Right lung (tissue), 5 donors: ENCODE results near the gene VPS4A. TPM values are rescaled to one million over a fixed set of nuclear protein-coding genes. Genes with fewer than 3 reads are reported as not detected.

Experiments
- DNase-seq, 2 donors: peaks; one replicate each; pipeline ENCODE4 v3.0.0-alpha.2; 2013
- polyA plus RNA-seq, 5 donors: library from polyadenylated mRNA; unstranded; fragments of 120-200 nt; gene quantifications; one replicate each; pipeline versions ENCODE4 v1.2.1 to v1.2.3, GENCODE V29; 2013; ENCODE audit warnings: inconsistent platforms in 1 of 5, low replicate concordance in 1 of 5; ENCODE audit not compliant: insufficient read length in 5 of 5, insufficient read depth in 1 of 5

Gene VPS4A
- polyA plus RNA-seq, 5 donors, result 37.1 to 51.6 (median 44.3) TPM

- no peak for DNase-seq
These were observed 52.1 kb downstream of the VPS4A start for GRCh38 chr16:69363281-69363717.

DNA sequence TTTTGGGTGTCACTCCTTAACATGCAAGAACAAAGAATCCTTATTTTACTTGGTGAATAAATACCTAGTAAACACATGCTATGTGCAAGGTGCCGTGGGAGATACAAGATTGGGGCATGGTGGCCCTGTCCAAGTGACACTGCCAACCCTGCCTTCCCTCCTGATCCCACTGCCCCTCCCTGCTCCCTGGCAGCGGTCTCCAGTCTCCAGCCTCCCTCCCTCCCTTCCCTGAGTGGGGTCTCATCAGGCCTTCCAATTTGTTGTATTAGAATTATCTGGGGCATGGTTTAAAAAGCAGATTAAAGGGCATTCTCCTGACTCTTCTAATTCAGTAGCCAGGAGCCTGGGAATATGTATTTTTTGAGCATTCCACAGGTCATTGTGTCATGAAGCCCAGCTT lies 52.9 kb downstream of the VPS4A start:
- DNase-seq, result no peak

GRCh38 chr16:69365901-69366300 lies 54.8 kb downstream of the VPS4A start:
- no peak for DNase-seq

GRCh38 chr16:69366431-69366830 lies 55.3 kb downstream of the VPS4A start:
- no peak for DNase-seq

DNA sequence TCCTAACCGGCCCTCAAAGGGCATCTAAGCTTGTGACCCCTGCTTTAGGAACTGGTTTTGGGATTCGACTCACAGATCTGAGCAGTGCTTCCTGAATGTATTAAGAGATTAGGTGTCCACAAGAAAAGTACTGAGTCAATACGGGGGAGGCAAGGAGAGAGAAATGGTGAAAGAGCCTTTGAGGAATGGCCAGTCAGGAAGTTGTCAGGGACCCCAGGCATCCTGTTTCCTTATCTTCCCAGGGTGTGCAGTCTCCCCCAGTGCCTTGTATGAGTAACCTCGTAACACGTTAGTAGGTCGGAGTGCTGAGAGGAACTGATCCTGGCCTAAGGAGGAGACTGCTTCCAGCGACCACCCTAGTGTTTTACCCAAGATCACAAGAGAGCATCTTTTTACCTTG lies 56.8 kb downstream of the VPS4A start:
- DNase-seq, result no peak

GRCh38 chr16:69368866-69369265 lies 57.7 kb downstream of the VPS4A start:
- no peak for DNase-seq

DNA sequence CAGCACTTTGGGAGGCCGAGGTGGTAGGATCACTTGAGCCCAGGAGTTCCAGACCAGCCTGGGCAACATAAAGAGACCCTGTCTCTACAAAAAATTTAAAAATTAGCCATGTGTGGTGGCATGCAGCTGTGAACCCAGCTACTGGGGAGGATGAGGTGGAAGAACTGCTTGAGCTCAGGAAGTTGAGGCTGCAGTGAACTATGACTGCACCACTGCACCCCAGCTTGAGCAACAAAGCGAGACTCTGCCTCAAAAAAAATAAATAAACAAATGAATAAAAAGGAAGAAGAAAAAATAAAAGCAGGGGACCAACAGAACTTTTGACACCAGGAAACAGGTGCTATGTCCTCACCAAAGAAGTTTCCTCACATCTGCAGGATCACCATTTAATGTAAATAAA lies 60.4 kb downstream of the VPS4A start:
- no peak for DNase-seq

DNA sequence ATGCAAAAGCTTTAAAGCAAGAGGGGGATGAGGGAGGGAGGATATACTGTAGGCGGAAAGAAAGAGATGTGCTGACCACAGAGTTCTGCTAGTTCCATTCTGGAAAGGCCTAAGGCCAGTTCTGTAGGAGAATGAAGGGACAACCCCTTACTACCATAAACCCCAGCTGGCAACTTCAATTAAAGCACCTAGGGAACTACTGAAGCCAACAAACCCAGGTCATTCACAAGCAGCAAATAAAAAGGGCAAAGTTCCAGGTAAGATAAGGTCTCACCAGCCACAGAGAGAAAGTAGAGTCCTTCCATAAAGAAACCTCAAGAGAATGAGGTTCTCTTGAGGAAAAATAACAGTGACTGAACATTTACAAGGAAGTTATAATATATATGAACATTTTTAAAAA lies 61.9 kb downstream of the VPS4A start:
- no peak for DNase-seq

Other genes with a start within 250 kb of the VPS4A start
- gene HAS3, start 205.7 kb upstream of the VPS4A start, polyA plus RNA-seq, result 100 to 1,000 TPM; 103 to 190 (median 176) TPM
- gene CHTF8, start 178.8 kb upstream of the VPS4A start, polyA plus RNA-seq, result 100 to 1,000 TPM; 113 to 136 (median 126) TPM
- gene UTP4, start 178.7 kb upstream of the VPS4A start, polyA plus RNA-seq, result 10 to 100 TPM; 42.8 to 47.6 (median 46.4) TPM
- gene SNTB2, start 124.2 kb upstream of the VPS4A start, polyA plus RNA-seq, result 10 to 100 TPM; 17.0 to 25.5 (median 22.1) TPM
- 10 to 100 TPM in 1 of 5 donors, 1 to 10 TPM in 4; 2.1 to 10.2 (median 3.6) TPM for gene PDF, start 19.2 kb downstream of the VPS4A start, polyA plus RNA-seq
- gene COG8, start 28.2 kb downstream of the VPS4A start, polyA plus RNA-seq, result 10 to 100 TPM; 22.5 to 33.5 (median 29.0) TPM
- 10 to 100 TPM; 25.9 to 36.7 (median 28.9) TPM for gene NIP7, start 28.4 kb downstream of the VPS4A start, polyA plus RNA-seq
- gene TMED6, start 40.4 kb downstream of the VPS4A start, polyA plus RNA-seq, result 1 to 10 TPM; 2.3 to 4.4 (median 4.0) TPM
- 10 to 100 TPM; 32.8 to 38.4 (median 35.0) TPM for gene TERF2, start 74.7 kb downstream of the VPS4A start, polyA plus RNA-seq
- 100 to 1,000 TPM; 105 to 127 (median 109) TPM for gene CYB5B, start 113.3 kb downstream of the VPS4A start, polyA plus RNA-seq